K562 (cell line): ENCODE data around the gene C2. TPM values are rescaled to one million over a fixed set of nuclear protein-coding genes. Genes with fewer than 3 reads are reported as not detected.

Source experiments
- ATAC-seq: fragments of 200-7000 bp; cut with Tn5 transposase; 3 replicates; pipeline ENCODE4 v1.9.1; 2020; ENCODE audit warnings: moderate library complexity
- BruUV-seq: library from RNA; stranded (reverse); fragments of 400-500 nt; replicated peaks from 2 replicates; lab custom pipeline; 2021; lab: Mats Ljungman, UMichigan
- CTCF ChIA-PET: fragments of 300-600 bp; formaldehyde crosslinking; extraction: SDS; loops from one replicate; lab custom pipeline; 2021; ENCODE audit warnings: low intra/inter-chr PET ratio; lab: Yijun Ruan, JAX
- POLR2A ChIA-PET: fragments of 300-600, 350-650 bp; sonication (Branson Sonifier 250); formaldehyde crosslinking; extraction: SDS; loops from one replicate; lab custom pipeline; 2021; ENCODE audit warnings: antibody characterized with exemption, inconsistent platforms; lab: Yijun Ruan, JAX
- DNase-seq, 4 experiments: peaks; one replicate each; pipeline versions ENCODE4 v3.0.0 to v3.0.0-alpha.2; 2011 to 2018; ENCODE audit warnings: low spot score in 3 of 4, mixed read lengths in 3 of 4; ENCODE audit errors: extremely low read depth in 1 of 4
- FAIRE-seq: peaks from 2 replicates; lab custom pipeline; 2011; peaks lifted over from hg19 to GRCh38; lab: Jason Lieb, UNC
- H2AFZ ChIP-seq: 2 replicates; pipeline ENCODE4 v1.6.0; 2011; ENCODE audit warnings: low read depth, low read length, control low read depth, inconsistent platforms
- H3K27ac ChIP-seq: fragments of 200-600 bp; 3 replicates; pipeline ENCODE4 v1.8.0; 2011; ENCODE audit warnings: low read depth, mild to moderate bottlenecking, control low read depth, inconsistent platforms, low read length, moderate library complexity, mixed read lengths; ENCODE audit errors: extremely low read depth
- H3K27me3 ChIP-seq, 2 experiments: fragments of 300-600 bp in 1 of 2; 2 replicates in 1 of 2; 3 replicates in 1 of 2; pipeline versions ENCODE4 v1.6.0 to v1.8.0; 2011; ENCODE audit warnings: inconsistent platforms in 2 of 2, low read length in 2 of 2, mild to moderate bottlenecking in 1 of 2, mixed read lengths in 1 of 2, moderate library complexity in 1 of 2; ENCODE audit not compliant: control insufficient read depth in 2 of 2, insufficient read depth in 2 of 2
- H3K36me3 ChIP-seq: fragments of 300-600 bp; 3 replicates; pipeline ENCODE4 v1.8.0; 2011; ENCODE audit warnings: mild to moderate bottlenecking, low read length, inconsistent platforms; ENCODE audit not compliant: control insufficient read depth, insufficient read depth
- H3K4me1 ChIP-seq, 2 experiments: fragments of 200-600 bp in 1 of 2; replicated peaks in 1 of 2; 2 replicates in 1 of 2; 3 replicates in 1 of 2; pipeline versions ENCODE4 v1.5.1 to v1.8.0; 2011; ENCODE audit warnings: inconsistent platforms in 2 of 2, low read length in 2 of 2, mild to moderate bottlenecking in 1 of 2, mixed read lengths in 1 of 2, moderate library complexity in 1 of 2; ENCODE audit not compliant: control insufficient read depth in 2 of 2, insufficient read depth in 2 of 2
- H3K4me2 ChIP-seq: 2 replicates; pipeline ENCODE4 v1.6.1; 2011; ENCODE audit warnings: low read length, control low read depth, inconsistent platforms, mixed read lengths; ENCODE audit not compliant: insufficient read depth
- H3K4me3 ChIP-seq: fragments of 200-600 bp; sonication (generic), shearing (Covaris generic); 2 replicates; pipeline ENCODE4 v1.5.1; 2016; ENCODE audit warnings: control low read depth, inconsistent platforms
- H3K79me2 ChIP-seq: fragments of 200-600 bp; 3 replicates; pipeline ENCODE4 v1.8.0; 2011; ENCODE audit warnings: low read length, inconsistent platforms; ENCODE audit not compliant: control insufficient read depth, insufficient read depth
- H3K9ac ChIP-seq, 2 experiments: 2 replicates each; pipeline versions ENCODE4 v1.6.0 to v1.6.1; 2011; ENCODE audit warnings: low read depth in 2 of 2, low read length in 2 of 2, control low read depth in 1 of 2, inconsistent platforms in 1 of 2, mild to moderate bottlenecking in 1 of 2, mixed read lengths in 1 of 2; ENCODE audit not compliant: insufficient read depth in 1 of 2
- H3K9me1 ChIP-seq: one replicate; pipeline ENCODE4 v1.6.0; 2011; ENCODE audit warnings: inconsistent platforms, mild to moderate bottlenecking, low read length, moderate library complexity; ENCODE audit not compliant: control insufficient read depth, insufficient read depth
- H3K9me3 ChIP-seq: replicated peaks from 2 replicates; pipeline ENCODE4 v1.5.1; 2011; ENCODE audit warnings: low read depth, low read length, inconsistent platforms; ENCODE audit not compliant: control insufficient read depth, insufficient read depth
- H4K20me1 ChIP-seq: replicated peaks from 2 replicates; pipeline ENCODE4 v1.6.1; 2011; ENCODE audit warnings: low read length, inconsistent platforms, mixed read lengths; ENCODE audit not compliant: control insufficient read depth, insufficient read depth
- AFF4 ChIP-seq: sonication (generic); formaldehyde crosslinking; IDR thresholded peaks from 2 replicates; pipeline ENCODE4 v1.8.0; 2023; ENCODE audit warnings: mild to moderate bottlenecking, missing genetic modification reagents
- IRF2 ChIP-seq: sonication (generic); formaldehyde crosslinking; IDR thresholded peaks from 2 replicates; pipeline ENCODE4 v1.8.1; 2022; ENCODE audit warnings: mild to moderate bottlenecking, missing genetic modification reagents
- REST ChIP-seq, 2 experiments: fragments of 450-650 bp; formaldehyde crosslinking in 1 of 2; IDR thresholded peaks; 2 replicates each; pipeline versions ENCODE4 v1.4.0 to v1.6.1; 2014 to 2020; ENCODE audit warnings: mild to moderate bottlenecking in 2 of 2, borderline replicate concordance in 1 of 2, low read depth in 1 of 2
- ZFX ChIP-seq: sonication (generic); formaldehyde crosslinking; IDR thresholded peaks from 2 replicates; pipeline ENCODE4 v1.8.0; 2022; ENCODE audit warnings: mild to moderate bottlenecking, missing genetic modification reagents, moderate library complexity
- ZNF449 ChIP-seq: fragments of 250-450 bp; sonication (Bioruptor Pico); IDR thresholded peaks from 2 replicates; pipeline ENCODE4 v1.8.0; 2022; ENCODE audit warnings: moderate library complexity, mild to moderate bottlenecking, inconsistent platforms
- ZNF785 ChIP-seq: fragments of 250-450 bp; sonication (Bioruptor Pico); IDR thresholded peaks from 2 replicates; pipeline ENCODE4 v1.4.0; 2020; ENCODE audit warnings: mild to moderate bottlenecking
- WGBS: fragments of 100-300 bp; shearing (Covaris generic); methylation state at CpG from one replicate; pipeline ENCODE4 v1.1.6; 2016; ENCODE audit warnings: low coverage, mixed read lengths; ENCODE audit not compliant: insufficient coverage; ENCODE audit errors: missing lambda C conversion rate; 5-methylcytosine and 5-hydroxymethylcytosine counted together
- in situ Hi-C: fragments of 300-500 bp; cut with MboI; formaldehyde crosslinking; loops from 4 replicates; pipeline ENCODE4 v1.15.0; 2018; ENCODE audit warnings: inconsistent platforms, mixed read lengths
- intact Hi-C: fragments of 100-400 bp; cut with micrococcal nuclease; formaldehyde crosslinking; loops from 2 replicates; pipeline ENCODE4 v1.14.2; 2022
- polyA plus RNA-seq, 8 experiments: library from polyadenylated mRNA; depleted of rRNA in 4 of 8; stranded (reverse) in 5 of 8; unstranded in 3 of 8; fragments of >200 nt; fragmentation: Nextera tagmentation in 2 of 8; fragmentation: Illumina TruSeq in 1 of 8; extraction: Ambion mirVana in 2 of 8; extraction: Trizol in 1 of 8; gene quantifications; 2 replicates each; pipeline versions ENCODE4 v1.2.1 to v1.2.3, GENCODE V29; 2011 to 2014; ENCODE audit warnings: inconsistent platforms in 1 of 8, missing spikeins in 1 of 8
- total RNA-seq, 7 experiments: library from RNA; depleted of rRNA in 6 of 7; stranded (reverse); fragments of >200 nt in 6 of 7; fragmentation: Illumina TruSeq in 2 of 7; extraction: Trizol in 2 of 7; gene quantifications; 2 replicates each; pipeline versions ENCODE4 v1.2.1 to v1.2.3, GENCODE V29; 2011 to 2021; ENCODE audit warnings: low replicate concordance in 1 of 7

Gene C2
- total and polyA plus RNA-seq, 9 of the 15 experiments (the other 6 are each of a cell fraction or from before 2014, with no cell fraction given): 0.05 to 1.1 (median 0.39) TPM; not detected in 1

- no peaks in the 10 kb centered on the region for H3K9me3 ChIP-seq
These were observed 39.0 kb downstream of the C2 start for GRCh38 chr6:31966506-31966905.

More at GRCh38 chr6:31966506-31966905, 39.0 kb downstream of the C2 start:
- in situ Hi-C loops: no loop called here
- Histone ChIP-seq H2AFZ (no peak overlapping the region), H4K20me1 (no peaks in the 10 kb centered on the region), H3K9ac (peak overlapping the region in 1 of 2 experiments; percentile 5; a peak in 1 of 4 replicates), H3K4me2 (no peak overlapping the region), H3K4me3 (no peak overlapping the region), H3K27ac (no peak overlapping the region; the same call in 2 of the 3 replicates), H3K36me3 (peaks cover 97% of the 10 kb centered on the region), H3K4me1 (peaks cover 35 to 39% of the 10 kb centered on the region in 2 experiments; a peak in 4 of 5 replicates), H3K27me3 (no peaks in the 10 kb centered on the region), H3K9me1 (no peaks in the 10 kb centered on the region), H3K79me2 (peaks cover 19% of the 10 kb centered on the region)
- TF ChIP-seq ZFX (CRISPR knock-in tag) (no peak), REST (IDR thresholded peaks at IDR 0.05; ENCODE audit: borderline replicate concordance) (no peak), REST (CRISPR knock-in tag; IDR thresholded peaks at IDR 0.05; ENCODE audit: low read depth) (no peak), ZNF449 (CRISPR knock-in tag) (no peak), ZNF785 (no peak), AFF4 (CRISPR knock-in tag) (no peak), IRF2 (CRISPR knock-in tag) (no peak)
- CTCF ChIA-PET: no interaction called here
- WGBS: 87% methylated on average over 7 of the region's 7 CpGs
- no peak for DNase-seq
- no peak for FAIRE-seq
- BruUV-seq: no TSS peak
- intact Hi-C loops: no loop called here
- POLR2A ChIA-PET: interaction anchor here (0.6 to 1.5 kb wide), 2 partner anchors 15 to 43 kb away, joined by 3 to 7 read pairs; no protein-coding TSS in a partner anchor
- no peak for ATAC-seq
